Hematopoietic multipotent progenitor cell treated with erythropoietin and hydrocortisone succinate and interleukin-3 and kit ligand, for 17 days (in vitro differentiated cells): Measurements from ENCODE around the gene G0S2.

Experiments used
- DNase-seq: peaks from one replicate; pipeline ENCODE4 v3.0.0-alpha.2; 2015; ENCODE audit warnings: low spot score

The G0S2 gene

DNA sequence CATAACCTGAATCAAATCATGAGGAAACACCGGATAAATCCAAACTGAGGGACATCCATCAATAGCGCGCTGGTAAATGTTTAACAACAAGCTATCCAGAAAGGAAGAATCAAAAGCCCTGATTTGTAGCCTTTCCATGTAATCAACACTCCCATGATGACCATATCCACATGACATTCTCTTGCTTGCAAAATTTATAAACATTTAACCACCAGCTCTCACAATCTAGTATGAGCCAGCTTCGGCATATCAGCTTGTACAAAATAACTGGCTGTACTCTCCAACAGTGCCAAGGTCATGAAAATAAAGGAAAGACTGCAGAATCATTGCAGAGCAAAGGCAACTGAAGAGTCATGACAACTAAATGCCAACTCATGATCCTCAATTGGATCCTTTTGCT lies 45.1 kb downstream of the G0S2 start:
- DNase-seq, result no peak

DNA sequence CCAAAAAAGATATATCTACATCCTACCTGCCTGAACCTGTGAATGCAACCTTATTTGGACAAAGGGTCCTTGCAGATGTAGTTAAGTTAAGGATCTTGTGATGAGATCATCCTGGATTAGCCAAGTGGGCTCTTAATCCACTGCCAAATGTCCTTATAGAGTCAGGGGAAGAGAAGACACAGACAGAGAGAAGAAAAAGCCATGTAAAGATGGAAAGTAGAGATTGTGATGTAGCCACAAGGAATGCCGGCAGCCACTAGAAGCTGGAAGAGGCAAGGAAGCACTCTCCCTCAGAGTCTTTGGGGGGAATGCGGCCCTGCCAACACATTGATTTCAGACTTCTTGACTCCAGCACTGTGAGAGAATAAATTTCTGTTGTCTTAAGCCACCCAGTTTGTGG lies 45.6 kb downstream of the G0S2 start:
- DNase-seq, result no peak

DNA sequence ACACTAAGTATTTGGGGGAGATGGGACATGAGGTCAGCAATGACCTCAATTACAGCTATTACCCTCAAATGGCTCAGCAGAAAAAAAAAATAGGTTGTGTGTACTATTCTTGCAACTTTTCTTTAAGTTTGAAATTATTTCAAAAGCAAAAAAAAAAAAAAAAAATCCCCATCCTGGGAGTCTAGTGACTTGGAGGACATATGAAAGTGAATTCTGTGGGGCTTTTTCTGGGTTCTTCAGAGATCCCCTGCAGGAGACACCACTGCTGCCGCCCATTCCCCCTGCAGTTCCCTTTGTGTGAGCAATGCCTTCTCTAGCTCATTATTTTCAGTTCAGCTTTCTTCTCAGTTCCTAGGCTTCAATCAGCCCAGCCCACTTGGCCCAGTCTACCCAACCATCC lies 46.1 kb downstream of the G0S2 start:
- DNase-seq, result no peak

DNA sequence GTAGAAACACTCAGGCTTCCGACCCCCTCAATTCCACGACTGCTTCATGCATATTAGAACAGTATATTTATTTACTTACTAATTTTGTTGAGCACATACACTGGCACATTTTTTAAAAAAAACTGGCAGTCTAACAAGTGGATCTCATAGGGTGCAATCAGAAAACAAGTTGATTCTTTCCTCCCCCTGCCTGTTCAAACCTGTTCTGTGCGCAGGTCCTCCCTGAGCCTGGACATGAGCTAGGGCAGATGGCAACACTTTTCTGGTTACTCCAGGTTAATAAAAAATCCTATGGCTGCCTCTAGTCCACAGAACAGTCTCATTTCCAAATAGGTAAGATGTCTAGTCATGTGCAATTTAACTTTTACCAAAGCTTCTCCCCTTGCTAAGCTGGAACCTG lies 48.1 kb downstream of the G0S2 start:
- no peak for DNase-seq

DNA sequence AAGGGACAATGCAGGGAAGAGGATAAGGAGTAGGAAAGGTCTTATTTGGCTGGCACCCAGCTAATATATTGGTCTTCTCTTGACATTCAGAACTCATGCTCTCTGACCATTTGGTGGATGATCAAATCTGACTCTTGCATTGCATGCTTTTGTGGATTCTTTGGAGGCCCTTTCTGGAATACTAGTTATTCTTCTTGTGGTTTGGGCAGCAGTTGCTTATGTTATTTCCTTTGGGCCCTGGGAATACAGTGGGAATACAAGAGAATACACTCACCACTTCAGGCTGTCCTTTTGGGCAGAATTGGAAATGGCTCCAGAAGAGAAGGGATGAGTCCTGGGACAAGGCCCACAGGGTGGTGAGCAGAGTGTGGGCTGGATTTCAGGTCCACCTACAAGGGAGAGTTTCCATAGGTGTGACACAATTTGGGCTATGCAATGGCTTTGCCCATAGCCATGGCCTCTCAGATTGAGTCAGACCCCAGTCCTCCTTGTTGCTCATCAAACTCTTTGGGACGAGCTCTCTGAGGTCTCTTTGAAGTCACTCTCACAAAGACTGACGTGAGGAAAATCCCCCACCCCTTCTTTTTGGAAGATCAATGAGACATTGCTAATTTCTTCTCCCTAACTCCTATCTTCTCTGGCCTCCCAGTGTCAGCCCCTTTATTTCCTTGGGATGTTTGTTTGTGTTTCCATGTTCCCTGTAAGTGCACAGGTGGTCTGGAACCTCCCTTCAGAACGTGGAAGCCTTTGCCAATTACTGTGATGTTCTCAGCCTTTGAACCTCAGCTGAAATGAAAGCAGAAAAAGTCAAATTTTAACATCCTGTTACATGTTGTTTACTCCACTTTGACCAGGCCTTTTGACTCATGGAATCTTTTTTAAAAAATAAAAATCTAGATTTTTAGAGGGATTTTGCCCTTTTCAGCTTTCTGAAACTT lies 48.8 kb downstream of the G0S2 start:
- DNase-seq, result no peak
